GM12891 (cell line): Measurements from ENCODE around the gene CTDP1.

Experiments
- PAX5 ChIP-seq: IDR thresholded peaks from 2 replicates; pipeline ENCODE4 v1.6.1; 2011; ENCODE audit warnings: low read length, moderate library complexity, mild to moderate bottlenecking; ENCODE audit not compliant: insufficient read depth, severe bottlenecking
- POLR2A ChIP-seq: IDR thresholded peaks from 2 replicates; pipeline ENCODE4 v1.6.1; 2011; ENCODE audit warnings: low read depth, low read length, control low read depth
- POLR2AphosphoS5 ChIP-seq: IDR thresholded peaks from 2 replicates; pipeline ENCODE4 v1.6.1; 2011; ENCODE audit warnings: low read depth, low read length, control low read depth
- TAF1 ChIP-seq: IDR thresholded peaks from 2 replicates; pipeline ENCODE4 v1.6.1; 2011; ENCODE audit warnings: low read depth, low read length, control low read depth

GRCh38 chr18:79798346-79798998, 118.9 kb downstream of the CTDP1 start:
- TF ChIP-seq POLR2A (no peak), POLR2AphosphoS5 (no peak), TAF1 (no peak), PAX5 (no peak)
